Skin epidermis (tissue), 12 donors: Measurements from ENCODE around the gene ALPI.
A peak's percentile ranks its signal among the peaks of the same experiment; 100 is the strongest.

ENCODE experiments used
- H3K27ac ChIP-seq, 21 experiments: fragments of 200-600 bp; sonication (generic) in 11 of 21; one replicate each; pipeline ENCODE4 v1.5.0; 2020; ENCODE audit warnings: mild to moderate bottlenecking in 3 of 21, inconsistent platforms in 2 of 21, moderate library complexity in 2 of 21
- H3K4me3 ChIP-seq, 7 experiments: fragments of 200-600 bp; sonication (generic) in 2 of 7; one replicate each; pipeline ENCODE4 v1.5.0; 2020; ENCODE audit warnings: inconsistent platforms in 2 of 7, mild to moderate bottlenecking in 2 of 7, moderate library complexity in 1 of 7

The ALPI gene

DNA sequence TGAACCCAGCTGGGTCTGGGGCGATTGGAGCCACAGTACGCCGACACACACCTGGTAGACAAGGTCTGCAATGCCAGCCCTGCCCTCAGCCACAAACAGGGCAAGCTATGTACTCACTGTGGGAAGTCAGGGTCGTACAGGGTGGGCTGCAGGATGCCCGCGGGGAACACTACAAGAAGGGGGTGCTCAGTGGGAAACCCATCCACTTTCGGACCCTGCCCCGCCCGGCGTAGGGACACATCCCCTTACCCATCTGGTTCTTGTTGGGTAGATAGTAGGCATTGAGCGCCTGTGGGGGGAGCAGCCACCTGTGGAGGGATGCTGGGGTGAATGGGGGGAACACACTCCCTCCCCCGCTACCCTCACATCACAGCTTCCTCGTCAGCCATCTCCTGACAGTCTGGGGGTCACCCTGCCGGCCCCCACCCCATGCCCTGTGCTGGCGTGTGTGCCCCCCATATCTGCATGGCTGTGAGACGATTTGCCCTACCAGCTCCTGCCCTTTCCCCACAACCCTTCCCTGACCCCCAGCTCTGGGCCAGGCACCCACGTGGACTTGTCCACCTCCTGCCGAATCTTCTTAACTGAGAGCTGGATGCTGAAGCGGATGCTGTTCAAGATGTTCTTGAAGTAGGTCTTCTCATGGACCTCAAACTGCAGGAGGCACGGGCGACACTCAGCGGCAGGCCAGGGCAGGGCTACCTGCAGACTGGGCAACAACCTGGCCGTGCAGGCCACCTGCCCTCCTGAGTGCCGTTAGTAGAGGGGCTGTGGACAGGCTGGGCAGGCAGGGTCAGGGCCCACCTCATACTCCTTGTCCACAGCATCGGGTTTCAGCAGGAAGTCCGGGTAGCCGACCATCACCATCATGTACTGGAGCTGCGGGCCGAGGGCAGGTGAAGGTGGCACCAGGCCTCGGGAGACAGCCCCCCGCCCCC is 26.6 kb downstream of the ALPI start:
- no peak overlapping the region for H3K27ac ChIP-seq
- no peak overlapping the region for H3K4me3 ChIP-seq

GRCh38 chr2:232483311-232483922 is 27.5 kb downstream of the ALPI start:
- Histone ChIP-seq H3K4me3 (no peak overlapping the region), H3K27ac (no peak overlapping the region)

GRCh38 chr2:232483923-232484627 is 28.1 kb downstream of the ALPI start:
- Histone ChIP-seq H3K27ac (no peak overlapping the region), H3K4me3 (no peak overlapping the region)

DNA sequence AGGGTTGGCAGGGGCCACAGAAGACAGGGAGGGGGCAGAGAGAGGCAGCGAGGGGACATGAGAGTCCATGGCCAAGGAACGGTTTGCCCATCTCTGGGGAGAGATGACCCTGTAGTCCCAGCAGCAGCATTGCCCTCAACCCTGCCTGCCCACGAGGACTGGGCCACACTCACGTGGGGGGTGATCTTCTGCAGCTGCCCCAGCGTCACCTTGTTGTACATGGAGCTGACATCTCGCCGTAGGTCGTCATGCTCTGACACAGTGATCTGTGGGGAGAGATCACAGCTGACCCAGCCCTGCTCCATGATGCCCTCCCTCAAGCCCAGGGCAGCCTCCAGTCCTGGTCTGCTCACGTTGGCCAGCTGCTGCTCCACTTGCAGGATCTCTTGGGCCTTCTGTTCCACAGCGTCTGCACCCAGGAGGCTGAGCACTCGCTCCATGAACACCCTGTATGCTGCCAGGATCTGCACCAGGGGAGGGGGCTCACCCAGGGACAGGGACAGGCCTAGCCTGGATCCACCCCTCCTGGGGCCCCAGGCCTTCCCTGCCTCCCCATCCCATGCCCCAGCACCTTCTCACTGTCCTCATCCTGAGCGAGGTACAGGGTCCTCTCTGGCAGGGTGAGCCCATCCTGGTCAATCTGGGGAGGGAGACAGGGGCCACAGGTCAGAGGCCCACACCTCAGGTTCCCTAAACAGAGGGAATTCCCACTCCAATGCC is 28.8 kb downstream of the ALPI start:
- H3K4me3 ChIP-seq = no peak overlapping the region
- H3K27ac ChIP-seq = no peak overlapping the region

- Histone ChIP-seq H3K4me3 (no peak overlapping the region), H3K27ac (no peak overlapping the region)
Observed at GRCh38 chr2:232485348-232485756, 29.4 kb downstream of the ALPI start.

DNA sequence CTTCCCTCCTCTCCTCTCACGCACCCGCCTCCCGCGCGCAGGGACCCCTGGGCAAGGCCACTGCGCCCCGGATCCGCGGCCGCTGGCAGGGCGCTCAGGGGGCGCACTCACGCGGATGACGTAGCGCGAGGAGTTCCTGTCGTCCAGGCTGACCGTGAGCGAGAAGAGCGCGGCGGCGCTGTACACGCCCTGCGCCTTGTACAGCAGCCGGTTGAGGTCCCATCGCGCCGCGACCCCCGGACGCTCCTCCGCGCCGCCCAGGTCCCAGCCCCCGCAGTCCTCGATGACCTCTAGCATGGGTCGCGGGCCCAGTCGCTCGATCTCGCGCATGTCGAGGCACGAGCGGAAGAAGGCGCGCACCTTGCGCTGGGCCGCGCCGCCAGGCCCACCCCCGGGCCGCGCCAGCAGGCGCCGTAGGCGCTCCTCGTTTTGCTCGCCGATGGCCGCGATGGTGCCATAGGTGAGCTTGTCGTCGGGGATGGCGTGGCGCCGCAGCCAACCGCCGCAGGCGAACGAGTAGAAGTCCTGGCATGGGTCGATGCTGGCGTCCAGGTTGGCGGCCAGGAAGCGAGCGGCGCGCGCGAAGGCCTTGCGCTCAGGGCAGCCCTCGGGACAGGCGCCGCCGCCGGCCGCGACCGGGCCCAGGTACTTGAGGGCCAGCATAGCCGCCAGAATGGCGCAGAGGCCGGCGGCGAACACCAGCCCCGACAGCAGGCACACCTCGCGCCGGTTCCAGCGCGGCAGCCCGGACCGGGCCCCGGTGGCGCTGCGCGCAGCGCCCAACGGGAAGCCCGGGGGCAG is 30.0 kb downstream of the ALPI start:
- H3K27ac ChIP-seq = no peak overlapping the region
- peak overlapping the region in 1 of 7 experiments; percentile 3 for H3K4me3 ChIP-seq

GRCh38 chr2:232486558-232487384 is 30.8 kb downstream of the ALPI start:
- Histone ChIP-seq H3K4me3 (peak overlapping the region in 3 of 7 experiments; percentile 9 to 27 (median 13)), H3K27ac (no peak overlapping the region)

GRCh38 chr2:232487385-232488096 is 31.6 kb downstream of the ALPI start, which contains the start of gene ECEL1:
Gene ECEL1, minus strand, starts transcription at chr2:232487834. Its CDS starts 1,181 bp downstream, at chr2:232486653.
- no peak within 1 kb of the TSS for H3K27ac ChIP-seq
- H3K4me3 ChIP-seq = peak within 1 kb of the TSS in 3 of 7 experiments; percentile 9 to 27 (median 13)

DNA sequence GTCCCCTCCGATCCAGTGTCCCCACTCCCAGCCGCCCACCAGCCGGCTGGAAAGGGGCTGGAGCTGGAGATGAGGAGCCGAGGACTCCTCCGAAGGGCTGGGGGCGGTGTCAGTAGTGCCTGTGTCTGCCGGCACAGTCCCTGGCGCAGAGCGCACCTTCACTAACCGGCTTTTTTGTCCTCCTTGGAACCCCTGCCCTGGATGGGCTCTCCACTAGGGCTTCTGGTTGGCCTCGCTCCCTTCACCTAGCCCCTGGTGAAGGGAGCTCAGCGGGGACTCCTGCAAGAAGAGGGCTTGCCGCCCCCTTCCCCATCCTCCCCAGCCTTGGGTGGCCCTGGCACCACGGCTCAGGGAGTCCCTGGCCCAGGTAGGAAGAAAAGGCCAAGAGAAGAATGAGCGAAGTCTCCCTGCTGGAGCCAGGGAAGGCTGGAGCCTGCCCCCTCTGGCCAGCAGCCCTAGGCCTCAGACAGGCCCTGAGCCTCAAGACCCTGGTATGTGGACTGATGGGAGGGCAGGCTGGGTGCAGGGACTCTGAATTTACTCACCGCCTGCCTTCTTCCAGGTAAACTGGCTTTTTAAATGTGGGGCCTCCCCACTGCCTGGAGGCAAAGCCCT is 32.3 kb downstream of the ALPI start:
- Histone ChIP-seq H3K27ac (no peak overlapping the region), H3K4me3 (no peak overlapping the region)

DNA sequence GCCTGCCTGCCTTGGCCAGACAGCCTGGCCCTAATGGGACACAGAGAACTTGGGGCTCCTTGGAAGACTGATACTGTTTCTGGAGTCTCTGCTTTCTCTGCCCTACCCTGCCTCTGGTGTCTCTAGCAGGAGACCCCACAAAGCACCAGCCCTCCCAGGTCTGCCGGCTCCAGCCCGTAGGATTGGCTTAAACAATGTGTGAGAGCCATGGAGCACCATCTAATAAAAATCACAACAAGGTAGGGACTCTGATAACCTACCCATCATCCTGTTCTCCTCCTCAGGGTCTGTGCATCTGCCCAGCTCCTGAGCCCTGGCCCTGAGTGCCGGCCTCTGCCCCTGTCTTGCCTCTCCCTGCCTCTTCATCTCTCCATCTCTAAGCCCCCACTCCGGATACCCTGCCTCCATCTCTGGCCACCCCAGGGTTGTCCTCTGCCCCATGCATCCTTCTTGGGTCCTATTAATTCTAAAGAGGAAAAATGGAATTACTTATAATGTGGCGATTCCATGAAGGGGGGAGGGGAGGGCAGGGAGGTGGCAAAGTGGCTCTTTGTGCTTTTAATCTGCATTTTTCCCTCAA is 32.9 kb downstream of the ALPI start:
- no peak overlapping the region for H3K4me3 ChIP-seq
- H3K27ac ChIP-seq = no peak overlapping the region

DNA sequence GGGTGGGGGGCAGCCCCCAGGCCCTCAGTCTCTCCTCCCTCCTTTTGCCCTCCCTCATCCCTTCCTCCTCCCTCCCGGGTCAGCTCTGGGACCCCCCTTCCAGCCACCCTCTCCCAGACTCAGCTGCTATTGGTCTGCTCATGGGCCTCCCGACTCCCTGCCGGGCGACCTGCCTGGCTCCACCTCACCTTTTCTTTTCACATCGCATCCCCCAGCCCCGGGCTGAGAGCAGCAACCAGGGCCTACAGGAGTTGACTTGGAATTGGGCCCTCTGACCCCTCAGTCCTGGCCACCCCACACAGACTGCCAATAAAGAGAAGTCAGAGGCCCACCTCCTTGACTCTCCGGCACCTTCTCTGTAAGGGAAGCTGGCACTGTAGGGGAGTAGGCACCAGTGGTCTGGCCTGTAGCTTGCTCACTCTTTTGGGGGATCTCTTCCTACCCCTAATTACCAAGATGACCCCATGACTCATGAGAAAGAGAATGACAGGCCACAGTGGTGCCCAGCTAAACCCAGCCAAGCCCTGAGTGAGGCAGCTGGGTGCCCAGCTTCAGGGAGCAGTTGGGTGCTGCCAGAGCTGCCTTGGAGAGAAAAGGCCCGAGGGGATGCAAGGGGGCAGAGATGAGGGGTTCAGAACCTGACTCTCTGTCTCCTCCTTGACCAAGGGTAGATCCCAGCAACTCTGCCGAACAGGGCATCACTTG is 33.7 kb downstream of the ALPI start:
- H3K4me3 ChIP-seq = no peak overlapping the region
- H3K27ac ChIP-seq = no peak overlapping the region

DNA sequence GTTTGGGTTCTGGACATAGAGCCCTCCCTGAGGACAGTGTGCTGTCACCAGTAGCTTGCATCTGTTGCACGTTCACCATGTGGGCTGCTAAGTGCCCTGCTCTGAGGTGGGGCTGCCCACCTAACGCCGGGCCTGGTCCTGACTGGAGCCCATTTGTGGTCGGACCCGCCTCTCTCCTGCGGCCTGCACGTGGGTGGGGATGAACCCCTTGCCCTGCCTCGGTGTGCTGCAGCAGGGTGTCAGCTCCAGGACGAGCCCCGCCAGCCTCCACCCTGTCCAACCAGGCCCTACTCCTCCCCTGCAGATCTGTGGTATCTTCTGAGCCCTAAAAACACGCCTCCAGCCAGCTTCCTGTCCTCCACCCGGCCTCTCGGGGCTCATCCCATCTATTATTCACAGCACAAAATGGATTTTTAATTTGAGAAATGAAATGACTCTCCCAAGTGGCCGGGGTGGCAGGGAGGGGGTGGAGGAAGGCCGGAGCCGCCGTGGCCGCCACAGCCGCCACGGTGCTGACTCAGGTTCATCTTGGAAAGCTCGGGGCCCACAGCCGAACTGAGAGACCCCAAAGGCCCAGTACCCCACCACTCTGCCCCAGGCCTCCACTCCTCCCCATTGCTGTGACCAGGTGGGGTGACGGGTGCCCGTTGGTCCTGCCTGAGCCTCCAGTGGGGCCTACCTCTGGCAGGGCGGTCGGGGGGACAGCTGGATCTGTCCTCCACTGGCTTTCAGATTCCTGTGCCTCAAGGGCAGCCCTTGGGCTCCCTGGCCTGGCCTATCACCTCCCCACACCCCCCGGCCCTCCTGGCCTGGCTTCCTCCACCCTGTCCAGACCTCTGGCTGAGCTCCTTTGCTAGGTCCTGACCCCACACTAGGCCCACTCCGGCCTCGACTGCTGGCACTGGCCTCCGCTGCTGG is 34.5 kb downstream of the ALPI start:
- H3K4me3 ChIP-seq = no peak overlapping the region
- no peak overlapping the region for H3K27ac ChIP-seq

- no peak overlapping the region for H3K4me3 ChIP-seq
Observed at GRCh38 chr2:232491139-232491780, 35.3 kb downstream of the ALPI start.

GRCh38 chr2:232492236-232492848 is 36.4 kb downstream of the ALPI start:
- H3K4me3 ChIP-seq = no peak overlapping the region
- H3K27ac ChIP-seq = no peak overlapping the region

More at GRCh38 chr2:232491139-232491780, 35.3 kb downstream of the ALPI start:
- H3K27ac ChIP-seq = no peak overlapping the region
